GM19452 (cell line): ENCODE measurements around the gene PRMT3.
"Not testable (repeated sequence)": the region's sequence is repeated elsewhere in the genome, so short reads cannot be mapped to it uniquely, and the experiment has no call there.

Experiments used
- ATAC-seq: cut with Tn5 transposase; IDR thresholded peaks from one replicate; pipeline ENCODE4 v1.9.1; 2021; ENCODE audit not compliant: unreplicated experiment

Gene PRMT3

GRCh38 chr11:20373568-20374209 is 13.8 kb upstream of the PRMT3 start:
- no peak for ATAC-seq

- ATAC-seq, result no peak
Observed at GRCh38 chr11:20374741-20375300, 12.7 kb upstream of the PRMT3 start.

- no peak for ATAC-seq
Observed at GRCh38 chr11:20376162-20376730, 11.3 kb upstream of the PRMT3 start.

- ATAC-seq, result not testable (repeated sequence)
Observed at GRCh38 chr11:20385996-20386395, 1.5 kb upstream of the PRMT3 start.

- peak; percentile 1 for ATAC-seq
Observed at GRCh38 chr11:20388096-20389055, 860 bp downstream of the PRMT3 start.

GRCh38 chr11:20397281-20397680 is 9.8 kb downstream of the PRMT3 start:
- ATAC-seq, result peak; percentile 85

GRCh38 chr11:20399498-20399897 is 12.0 kb downstream of the PRMT3 start:
- ATAC-seq, result no peak

GRCh38 chr11:20403059-20403458 is 15.5 kb downstream of the PRMT3 start:
- ATAC-seq, result no peak

- ATAC-seq, result no peak
Observed at GRCh38 chr11:20406484-20406883, 19.0 kb downstream of the PRMT3 start.

GRCh38 chr11:20407344-20407743 is 19.8 kb downstream of the PRMT3 start:
- ATAC-seq, result no peak

GRCh38 chr11:20415432-20415831 is 27.9 kb downstream of the PRMT3 start:
- no peak for ATAC-seq

- no peak for ATAC-seq
Observed at GRCh38 chr11:20417771-20418170, 30.3 kb downstream of the PRMT3 start.

- ATAC-seq, result no peak
Observed at GRCh38 chr11:20421946-20422345, 34.4 kb downstream of the PRMT3 start.

- no peak for ATAC-seq
Observed at GRCh38 chr11:20429216-20429615, 41.7 kb downstream of the PRMT3 start.

- no peak for ATAC-seq
Observed at GRCh38 chr11:20438637-20439036, 51.1 kb downstream of the PRMT3 start.

- no peak for ATAC-seq
Observed at GRCh38 chr11:20443596-20443995, 56.1 kb downstream of the PRMT3 start.

- no peak for ATAC-seq
Observed at GRCh38 chr11:20444535-20444934, 57.0 kb downstream of the PRMT3 start.

GRCh38 chr11:20448834-20449233 is 61.3 kb downstream of the PRMT3 start:
- ATAC-seq, result no peak

- ATAC-seq, result no peak
Observed at GRCh38 chr11:20450829-20451228, 63.3 kb downstream of the PRMT3 start.

GRCh38 chr11:20451568-20451967 is 64.1 kb downstream of the PRMT3 start:
- no peak for ATAC-seq

- no peak for ATAC-seq
Observed at GRCh38 chr11:20452585-20452984, 65.1 kb downstream of the PRMT3 start.
